WTC11 (cell line): Measurements from ENCODE around the gene EBLN2.

Experiments used
- ARID4B ChIP-seq: sonication (generic); formaldehyde crosslinking; IDR thresholded peaks from 2 replicates; pipeline ENCODE4 v1.8.0; 2023; ENCODE audit warnings: missing genetic modification reagents, mild to moderate bottlenecking, borderline replicate concordance
- ATF3 ChIP-seq: sonication (generic); formaldehyde crosslinking; conservative IDR thresholded peaks from 2 replicates; pipeline ENCODE4 v1.8.1; 2022; ENCODE audit warnings: mild to moderate bottlenecking, missing genetic modification reagents
- CBFB ChIP-seq: sonication (generic); formaldehyde crosslinking; IDR thresholded peaks from 2 replicates; pipeline ENCODE4 v1.8.1; 2022; ENCODE audit warnings: mild to moderate bottlenecking, low read depth, missing genetic modification reagents
- CREB1 ChIP-seq: sonication (generic); formaldehyde crosslinking; IDR thresholded peaks from 2 replicates; pipeline ENCODE4 v1.8.0; 2023; ENCODE audit warnings: mild to moderate bottlenecking, missing genetic modification reagents
- JUN ChIP-seq: sonication (generic); formaldehyde crosslinking; IDR thresholded peaks from 2 replicates; pipeline ENCODE4 v1.8.0; 2023; ENCODE audit warnings: mild to moderate bottlenecking, missing genetic modification reagents
- MAX ChIP-seq: sonication (generic); formaldehyde crosslinking; IDR thresholded peaks from 2 replicates; pipeline ENCODE4 v1.8.0; 2022; ENCODE audit warnings: mild to moderate bottlenecking, missing genetic modification reagents
- NFATC4 ChIP-seq: fragments of 250-450 bp; sonication (Bioruptor Pico); IDR thresholded peaks from 2 replicates; pipeline ENCODE4 v1.9.0; 2021; ENCODE audit warnings: mild to moderate bottlenecking
- NFYB ChIP-seq: sonication (generic); formaldehyde crosslinking; conservative IDR thresholded peaks from 2 replicates; pipeline ENCODE4 v1.8.0; 2022; ENCODE audit warnings: low read depth, missing genetic modification reagents
- TF ChIP-seq, protein P1 (sequence below): sonication (generic); formaldehyde crosslinking; IDR thresholded peaks from 2 replicates; pipeline ENCODE4 v1.8.0; 2022; ENCODE audit warnings: mild to moderate bottlenecking, missing genetic modification reagents
- TF ChIP-seq, protein P2 (sequence below): sonication (generic); formaldehyde crosslinking; IDR thresholded peaks from 2 replicates; pipeline ENCODE4 v1.8.1; 2022; ENCODE audit warnings: low read depth, missing genetic modification reagents, borderline replicate concordance
- TF ChIP-seq, protein P3 (sequence below): sonication (generic); formaldehyde crosslinking; IDR thresholded peaks from 2 replicates; pipeline ENCODE4 v1.8.0; 2022; ENCODE audit warnings: mild to moderate bottlenecking, missing genetic modification reagents
- TF ChIP-seq, protein P4 (sequence below): sonication (generic); formaldehyde crosslinking; IDR thresholded peaks from 2 replicates; pipeline ENCODE4 v1.8.1; 2023; ENCODE audit warnings: mild to moderate bottlenecking, missing genetic modification reagents, moderate library complexity
- TF ChIP-seq, protein P5 (sequence below): fragments of 200-600 bp; IDR thresholded peaks from 2 replicates; pipeline ENCODE4 v1.8.0; 2022; ENCODE audit warnings: antibody characterized with exemption

GRCh38 chr3:73043414-73043813, 18.0 kb upstream of the EBLN2 start:
- TF ChIP-seq ARID4B (CRISPR knock-in tag) (no peak), ATF3 (CRISPR knock-in tag) (no peak), NFATC4 (CRISPR knock-in tag) (no peak), MAX (CRISPR knock-in tag) (no peak), CBFB (CRISPR knock-in tag) (no peak), NFYB (CRISPR knock-in tag) (no peak), JUN (CRISPR knock-in tag) (no peak), CREB1 (CRISPR knock-in tag) (no peak)
- TF ChIP-seq, protein P1, sequence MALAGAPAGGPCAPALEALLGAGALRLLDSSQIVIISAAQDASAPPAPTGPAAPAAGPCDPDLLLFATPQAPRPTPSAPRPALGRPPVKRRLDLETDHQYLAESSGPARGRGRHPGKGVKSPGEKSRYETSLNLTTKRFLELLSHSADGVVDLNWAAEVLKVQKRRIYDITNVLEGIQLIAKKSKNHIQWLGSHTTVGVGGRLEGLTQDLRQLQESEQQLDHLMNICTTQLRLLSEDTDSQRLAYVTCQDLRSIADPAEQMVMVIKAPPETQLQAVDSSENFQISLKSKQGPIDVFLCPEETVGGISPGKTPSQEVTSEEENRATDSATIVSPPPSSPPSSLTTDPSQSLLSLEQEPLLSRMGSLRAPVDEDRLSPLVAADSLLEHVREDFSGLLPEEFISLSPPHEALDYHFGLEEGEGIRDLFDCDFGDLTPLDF (CRISPR knock-in tag), result no peak
- TF ChIP-seq, protein P2, sequence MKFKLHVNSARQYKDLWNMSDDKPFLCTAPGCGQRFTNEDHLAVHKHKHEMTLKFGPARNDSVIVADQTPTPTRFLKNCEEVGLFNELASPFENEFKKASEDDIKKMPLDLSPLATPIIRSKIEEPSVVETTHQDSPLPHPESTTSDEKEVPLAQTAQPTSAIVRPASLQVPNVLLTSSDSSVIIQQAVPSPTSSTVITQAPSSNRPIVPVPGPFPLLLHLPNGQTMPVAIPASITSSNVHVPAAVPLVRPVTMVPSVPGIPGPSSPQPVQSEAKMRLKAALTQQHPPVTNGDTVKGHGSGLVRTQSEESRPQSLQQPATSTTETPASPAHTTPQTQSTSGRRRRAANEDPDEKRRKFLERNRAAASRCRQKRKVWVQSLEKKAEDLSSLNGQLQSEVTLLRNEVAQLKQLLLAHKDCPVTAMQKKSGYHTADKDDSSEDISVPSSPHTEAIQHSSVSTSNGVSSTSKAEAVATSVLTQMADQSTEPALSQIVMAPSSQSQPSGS, result no peak
- TF ChIP-seq, protein P3, sequence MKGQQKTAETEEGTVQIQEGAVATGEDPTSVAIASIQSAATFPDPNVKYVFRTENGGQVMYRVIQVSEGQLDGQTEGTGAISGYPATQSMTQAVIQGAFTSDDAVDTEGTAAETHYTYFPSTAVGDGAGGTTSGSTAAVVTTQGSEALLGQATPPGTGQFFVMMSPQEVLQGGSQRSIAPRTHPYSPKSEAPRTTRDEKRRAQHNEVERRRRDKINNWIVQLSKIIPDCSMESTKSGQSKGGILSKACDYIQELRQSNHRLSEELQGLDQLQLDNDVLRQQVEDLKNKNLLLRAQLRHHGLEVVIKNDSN (CRISPR knock-in tag), result no peak
- TF ChIP-seq, protein P4, sequence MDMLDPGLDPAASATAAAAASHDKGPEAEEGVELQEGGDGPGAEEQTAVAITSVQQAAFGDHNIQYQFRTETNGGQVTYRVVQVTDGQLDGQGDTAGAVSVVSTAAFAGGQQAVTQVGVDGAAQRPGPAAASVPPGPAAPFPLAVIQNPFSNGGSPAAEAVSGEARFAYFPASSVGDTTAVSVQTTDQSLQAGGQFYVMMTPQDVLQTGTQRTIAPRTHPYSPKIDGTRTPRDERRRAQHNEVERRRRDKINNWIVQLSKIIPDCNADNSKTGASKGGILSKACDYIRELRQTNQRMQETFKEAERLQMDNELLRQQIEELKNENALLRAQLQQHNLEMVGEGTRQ, result no peak
- TF ChIP-seq, protein P5, sequence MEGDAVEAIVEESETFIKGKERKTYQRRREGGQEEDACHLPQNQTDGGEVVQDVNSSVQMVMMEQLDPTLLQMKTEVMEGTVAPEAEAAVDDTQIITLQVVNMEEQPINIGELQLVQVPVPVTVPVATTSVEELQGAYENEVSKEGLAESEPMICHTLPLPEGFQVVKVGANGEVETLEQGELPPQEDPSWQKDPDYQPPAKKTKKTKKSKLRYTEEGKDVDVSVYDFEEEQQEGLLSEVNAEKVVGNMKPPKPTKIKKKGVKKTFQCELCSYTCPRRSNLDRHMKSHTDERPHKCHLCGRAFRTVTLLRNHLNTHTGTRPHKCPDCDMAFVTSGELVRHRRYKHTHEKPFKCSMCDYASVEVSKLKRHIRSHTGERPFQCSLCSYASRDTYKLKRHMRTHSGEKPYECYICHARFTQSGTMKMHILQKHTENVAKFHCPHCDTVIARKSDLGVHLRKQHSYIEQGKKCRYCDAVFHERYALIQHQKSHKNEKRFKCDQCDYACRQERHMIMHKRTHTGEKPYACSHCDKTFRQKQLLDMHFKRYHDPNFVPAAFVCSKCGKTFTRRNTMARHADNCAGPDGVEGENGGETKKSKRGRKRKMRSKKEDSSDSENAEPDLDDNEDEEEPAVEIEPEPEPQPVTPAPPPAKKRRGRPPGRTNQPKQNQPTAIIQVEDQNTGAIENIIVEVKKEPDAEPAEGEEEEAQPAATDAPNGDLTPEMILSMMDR, result no peak
